ENCODE data around the gene PARP14.
"Not testable (repeated sequence)": the region's sequence is repeated elsewhere in the genome, so short reads cannot be mapped to it uniquely, and the experiment has no call there.

PARP14 gene

GRCh38 chr3:122694966-122695365 is 14.3 kb downstream of the PARP14 start:
- TF ChIP-seq CTCF (conservative IDR thresholded peaks at IDR 0.05) (no peak), ZFX (IDR thresholded peaks at IDR 0.05) (no peak)
- H3K27ac ChIP-seq, result no peak overlapping the region

GRCh38 chr3:122695927-122696561 is 15.4 kb downstream of the PARP14 start:
- TF ChIP-seq CTCF (conservative IDR thresholded peaks at IDR 0.05) (no peak), ZFX (IDR thresholded peaks at IDR 0.05) (no peak)
- H3K27ac ChIP-seq, result no peak overlapping the region

GRCh38 chr3:122697952-122698620 is 17.4 kb downstream of the PARP14 start:
- TF ChIP-seq ZFX (IDR thresholded peaks at IDR 0.05), result no peak
- no peak for TF ChIP-seq CTCF (conservative IDR thresholded peaks at IDR 0.05)
- no peak overlapping the region for H3K27ac ChIP-seq

GRCh38 chr3:122700193-122700592 is 19.6 kb downstream of the PARP14 start:
- no peak overlapping the region for H3K27ac ChIP-seq
- TF ChIP-seq ZFX (IDR thresholded peaks at IDR 0.05) (no peak), CTCF (conservative IDR thresholded peaks at IDR 0.05) (no peak)

GRCh38 chr3:122705379-122705778 is 24.7 kb downstream of the PARP14 start:
- H3K27ac ChIP-seq, result no peak overlapping the region
- TF ChIP-seq ZFX (IDR thresholded peaks at IDR 0.05) (no peak), CTCF (conservative IDR thresholded peaks at IDR 0.05) (no peak)

GRCh38 chr3:122710616-122711251 is 30.1 kb downstream of the PARP14 start:
- H3K27ac ChIP-seq, result not testable (repeated sequence)

GRCh38 chr3:122714273-122714672 is 33.6 kb downstream of the PARP14 start:
- H3K27ac ChIP-seq, result no peak overlapping the region
- no peak for TF ChIP-seq ZFX (IDR thresholded peaks at IDR 0.05)
- TF ChIP-seq CTCF (conservative IDR thresholded peaks at IDR 0.05), result no peak

All from C4-2B (cell line).